Eye (tissue), 1 donor: ENCODE results near the gene UGT1A9.
"Not testable (repeated sequence)": the region's sequence is repeated elsewhere in the genome, so short reads cannot be mapped to it uniquely, and the experiment has no call there.

Experiments used
- DNase-seq: peaks from one replicate; pipeline ENCODE4 v3.0.0-alpha.2; 2015

The UGT1A9 gene

DNA sequence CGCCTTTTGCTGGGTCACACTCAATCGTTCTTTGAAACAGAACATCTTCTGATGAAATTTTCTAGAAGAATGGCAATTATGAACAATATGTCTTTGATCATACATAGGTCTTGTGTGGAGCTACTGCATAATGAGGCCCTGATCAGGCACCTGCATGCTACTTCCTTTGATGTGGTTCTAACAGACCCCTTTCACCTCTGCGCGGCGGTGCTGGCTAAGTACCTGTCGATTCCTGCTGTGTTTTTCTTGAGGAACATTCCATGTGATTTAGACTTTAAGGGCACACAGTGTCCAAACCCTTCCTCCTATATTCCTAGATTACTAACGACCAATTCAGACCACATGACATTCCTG lies 41.5 kb downstream of the UGT1A9 start:
- DNase-seq: no peak

DNA sequence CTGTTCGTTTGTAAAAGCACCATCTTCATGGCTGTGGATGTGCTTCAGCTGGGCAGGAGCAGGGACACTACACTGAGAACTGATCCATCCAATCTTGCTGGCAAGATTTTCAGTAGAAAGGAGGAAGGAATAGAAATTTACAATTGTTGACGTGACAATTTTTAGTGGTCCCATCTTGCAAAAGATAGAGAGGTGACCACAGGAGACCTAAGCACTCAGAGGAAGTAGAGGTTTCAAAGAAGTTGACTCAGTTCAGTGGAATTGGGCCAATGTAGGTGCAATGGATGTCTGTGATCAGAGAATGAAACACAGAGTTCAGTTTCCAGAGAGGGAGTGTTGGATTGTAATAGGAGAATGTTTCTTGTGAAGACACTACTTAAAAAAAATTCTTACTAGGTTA lies 42.4 kb downstream of the UGT1A9 start:
- no peak for DNase-seq

DNA sequence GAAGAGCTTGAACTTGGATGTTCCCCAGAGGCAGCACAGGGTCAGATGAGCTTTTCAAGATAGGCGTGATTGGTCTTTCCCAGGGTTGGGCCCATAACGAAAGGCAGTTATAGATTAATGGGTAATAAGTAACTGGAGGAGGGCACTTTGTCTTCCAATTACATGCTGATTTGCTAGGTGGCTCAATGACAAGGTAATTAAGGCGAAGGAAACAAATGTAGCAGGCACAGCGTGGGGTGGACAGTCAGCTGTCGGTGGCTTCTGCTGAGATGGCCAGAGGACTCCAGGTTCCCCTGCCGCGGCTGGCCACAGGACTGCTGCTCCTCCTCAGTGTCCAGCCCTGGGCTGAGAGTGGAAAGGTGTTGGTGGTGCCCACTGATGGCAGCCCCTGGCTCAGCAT lies 46.9 kb downstream of the UGT1A9 start, which contains the start of gene UGT1A4:
UGT1A4 (plus strand) TSS at position 185 of the 400 bp plus-strand sequence; CDS start at position 270, 85 bp downstream.
- no peak for DNase-seq

DNA sequence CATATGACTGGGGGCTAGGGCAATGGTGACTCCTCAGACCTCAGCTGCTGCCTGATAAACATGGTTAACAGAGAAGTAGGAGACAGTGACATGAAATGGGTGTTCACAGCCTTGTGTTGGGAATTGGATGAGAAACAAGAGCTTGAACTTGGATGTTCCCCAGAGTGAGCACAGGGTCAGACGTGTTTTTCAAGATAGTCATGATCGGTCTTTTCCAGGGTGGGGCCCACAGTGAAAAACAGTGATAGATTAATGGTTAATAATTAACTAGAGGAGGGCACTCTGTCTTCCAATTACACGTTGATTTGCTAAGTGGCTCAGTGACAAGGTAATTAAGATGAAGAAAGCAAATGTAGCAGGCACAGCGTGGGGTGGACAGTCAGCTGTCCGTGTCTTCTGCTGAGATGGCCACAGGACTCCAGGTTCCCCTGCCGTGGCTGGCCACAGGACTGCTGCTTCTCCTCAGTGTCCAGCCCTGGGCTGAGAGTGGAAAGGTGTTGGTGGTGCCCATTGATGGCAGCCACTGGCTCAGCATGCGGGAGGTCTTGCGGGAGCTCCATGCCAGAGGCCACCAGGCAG lies 57.1 kb downstream of the UGT1A9 start, which contains the start of gene UGT1A3:
UGT1A3 (plus strand) TSS at position 320 of the 579 bp plus-strand sequence; CDS start at position 405, 85 bp downstream.
- no peak for DNase-seq

DNA sequence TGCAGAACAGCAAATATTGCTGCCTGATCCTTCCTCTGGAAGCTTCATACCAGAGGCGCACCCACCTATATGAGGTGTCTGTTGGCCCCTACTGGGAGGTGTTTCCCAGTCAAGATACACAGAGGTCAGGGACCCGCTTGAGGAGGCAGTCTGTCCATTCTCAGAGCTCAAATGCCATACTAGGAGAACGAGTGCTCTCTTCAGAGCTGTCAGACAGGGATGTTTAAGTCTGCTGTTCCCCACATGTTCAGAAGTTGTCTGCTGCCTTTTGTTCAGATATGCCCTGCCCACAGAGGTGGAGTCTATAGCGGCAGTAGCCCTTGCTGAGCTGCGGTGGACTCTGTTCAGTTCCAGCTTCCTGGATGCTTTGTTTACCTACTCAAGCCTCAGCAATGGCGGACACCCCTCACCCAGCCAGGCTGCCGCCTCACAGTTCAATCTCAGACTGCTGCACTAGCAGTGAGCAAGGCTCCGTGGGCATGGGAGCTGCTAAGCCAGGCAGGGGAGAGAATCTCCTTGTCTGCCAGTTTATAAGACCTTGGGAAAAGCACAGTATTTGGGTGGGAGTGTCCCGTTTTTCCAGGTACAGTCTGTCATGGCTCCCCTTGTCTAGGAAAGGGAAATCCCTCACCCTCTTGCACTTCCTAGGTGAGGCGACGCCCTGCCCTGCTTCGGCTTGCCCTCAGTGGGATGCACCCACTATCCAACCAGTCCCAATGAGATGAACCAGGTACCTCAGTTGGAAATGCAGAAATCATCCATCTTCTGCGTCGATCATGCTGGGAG lies 65.4 kb downstream of the UGT1A9 start:
- DNase-seq: not testable (repeated sequence)

DNA sequence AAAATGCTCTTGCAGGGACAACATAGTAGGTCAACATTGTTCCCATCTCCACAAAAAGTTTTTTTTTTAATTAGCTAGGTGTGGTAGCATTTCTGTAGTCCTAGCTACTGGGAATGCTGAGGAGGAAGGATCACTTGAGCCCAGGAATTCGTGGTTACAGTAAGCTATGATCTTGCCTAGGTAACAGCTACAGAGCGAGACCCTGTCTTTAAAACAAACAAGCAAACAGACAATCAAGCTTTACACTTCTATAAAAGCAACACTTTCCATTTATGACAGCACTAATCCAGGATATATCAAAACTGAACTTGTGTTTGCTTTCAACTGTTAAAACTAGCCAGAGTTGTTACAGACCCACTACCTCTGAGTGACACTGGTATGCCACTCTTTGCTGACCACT lies 69.2 kb downstream of the UGT1A9 start:
- DNase-seq: no peak

DNA sequence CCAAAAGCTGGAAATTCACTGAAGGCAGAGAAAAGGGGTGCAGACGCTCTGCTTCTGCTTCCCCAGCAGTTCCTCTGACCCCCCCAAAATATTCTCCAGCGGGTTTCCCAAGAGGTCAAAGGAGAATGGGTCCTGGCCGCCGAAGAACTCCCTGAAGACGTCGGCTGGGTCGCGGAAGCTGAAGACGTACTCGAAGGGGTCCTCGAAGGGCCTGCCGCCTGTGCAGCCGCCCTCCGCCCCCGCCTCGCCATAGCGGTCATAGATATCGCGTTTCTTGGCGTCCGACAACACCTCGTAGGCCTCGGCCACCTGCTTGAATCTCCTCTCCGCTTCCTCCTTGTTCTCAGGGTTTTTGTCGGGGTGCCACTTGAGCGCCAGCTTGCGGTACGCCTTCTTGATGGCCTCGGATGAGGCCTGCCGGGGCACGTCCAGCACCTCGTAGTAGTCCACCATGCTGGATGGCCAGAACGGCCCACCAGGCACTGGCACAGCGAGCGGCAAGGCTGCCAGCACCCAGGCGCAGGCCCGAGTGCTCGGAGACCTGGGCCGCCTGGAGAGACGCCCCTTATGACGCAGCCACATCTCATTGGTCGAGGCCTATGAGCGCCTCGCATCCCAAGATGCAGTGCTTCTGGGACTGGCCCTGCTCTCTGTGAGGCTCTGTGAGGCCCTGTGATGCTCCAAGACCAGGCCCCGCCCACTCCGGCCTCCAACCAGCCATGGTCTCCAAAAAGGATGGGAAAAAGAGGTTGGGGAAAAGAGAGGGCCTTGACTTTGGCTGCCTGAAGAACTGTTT lies 72.0 kb downstream of the UGT1A9 start:
- DNase-seq: no peak

DNA sequence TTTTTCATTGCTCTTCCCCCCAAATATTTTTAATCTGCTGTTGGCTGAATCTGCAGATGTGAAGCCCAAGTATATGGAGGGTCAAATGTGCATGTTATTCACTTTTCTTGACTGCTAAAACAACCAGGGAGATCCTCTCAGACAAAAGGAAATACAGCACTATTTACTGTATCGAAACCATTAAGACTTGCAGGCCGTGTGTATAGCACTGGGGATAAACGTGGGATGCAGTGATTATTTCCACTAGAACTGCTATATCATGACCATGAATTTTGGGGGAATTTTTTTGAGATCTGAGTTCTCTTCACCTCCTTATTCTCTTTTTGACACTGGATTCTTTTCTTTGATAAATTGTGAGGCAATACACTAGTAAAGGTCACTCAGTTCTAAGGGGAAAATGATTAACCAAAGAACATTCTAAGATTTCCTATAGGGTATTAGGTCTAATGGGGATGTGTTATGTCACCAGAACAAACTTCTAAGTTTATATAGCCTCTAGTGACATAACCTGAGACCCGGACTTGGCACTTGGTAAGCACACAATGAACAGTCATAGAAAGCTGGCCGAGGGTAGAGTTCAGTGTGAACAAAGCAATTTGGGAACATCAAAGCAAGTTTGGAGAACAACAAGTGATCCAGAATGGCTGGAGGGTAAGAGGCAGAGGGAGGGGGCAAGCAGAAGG lies 73.5 kb downstream of the UGT1A9 start:
- DNase-seq: no peak

DNA sequence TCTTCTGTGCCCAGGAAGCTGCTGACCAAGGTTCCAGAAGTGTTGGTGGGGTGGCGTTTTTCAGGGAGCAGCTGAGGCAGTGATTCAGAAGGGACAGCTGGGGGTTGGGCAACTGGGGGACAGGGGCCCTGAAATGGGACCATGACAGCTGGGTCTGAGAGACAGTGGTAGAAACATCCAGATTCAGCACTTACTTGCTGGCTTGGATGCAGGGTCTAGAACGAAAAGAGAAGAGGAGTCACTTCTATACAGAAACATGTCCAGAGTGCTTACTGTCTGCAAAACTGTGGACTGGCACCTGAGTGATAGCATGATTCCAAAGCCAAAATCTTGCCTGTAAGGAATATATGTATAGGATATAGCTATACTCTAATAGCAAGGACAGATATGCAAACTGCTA lies 74.1 kb downstream of the UGT1A9 start:
- DNase-seq: not testable (repeated sequence)

DNA sequence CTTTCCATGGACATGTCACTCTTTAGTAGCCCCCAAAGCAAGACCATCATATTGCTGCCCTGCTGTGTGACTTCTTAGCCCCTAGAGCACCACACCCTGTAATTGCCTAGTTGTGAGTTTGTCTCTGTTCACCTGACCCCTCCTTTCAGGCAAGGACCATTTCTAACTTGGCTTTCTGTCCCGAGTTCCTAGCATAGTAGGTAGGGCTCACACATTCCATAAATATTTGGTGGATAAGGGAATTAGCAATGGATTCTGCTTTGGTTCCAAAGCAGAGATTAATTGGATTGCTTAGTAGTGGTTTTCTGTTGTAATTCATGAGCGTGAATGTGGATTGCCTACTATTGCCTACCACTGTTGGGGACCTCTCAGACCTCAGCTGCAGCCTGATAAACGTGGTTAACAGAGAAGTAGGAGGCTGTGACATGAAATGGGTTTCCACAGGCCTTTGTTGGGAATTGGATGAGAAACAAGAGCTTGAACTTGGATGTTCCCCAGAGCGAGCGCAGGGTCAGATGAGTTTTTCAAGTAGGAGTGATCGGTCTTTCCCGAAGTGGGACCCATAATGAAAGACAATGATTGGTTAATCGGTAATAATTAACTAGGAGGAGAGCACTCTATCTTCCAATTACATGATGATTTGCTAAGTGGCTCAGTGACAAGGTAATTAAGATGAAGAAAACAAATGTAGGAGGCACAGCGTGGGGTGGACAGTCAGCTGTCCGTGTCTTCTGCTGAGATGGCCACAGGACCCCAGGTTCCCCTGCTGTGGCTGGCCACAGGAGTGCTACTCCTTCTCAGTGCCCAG lies 75.0 kb downstream of the UGT1A9 start:
- DNase-seq: no peak

DNA sequence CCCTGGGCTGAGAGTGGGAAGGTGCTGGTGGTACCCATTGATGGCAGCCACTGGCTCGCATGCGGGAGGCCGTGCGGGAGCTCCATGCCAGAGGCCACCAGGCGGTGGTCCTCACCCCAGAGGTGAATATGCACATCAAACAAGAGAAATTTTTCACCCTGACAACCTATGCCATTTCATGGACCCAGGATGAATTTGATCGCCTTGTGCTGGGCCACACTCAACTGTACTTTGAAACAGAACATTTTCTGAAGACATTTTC lies 75.5 kb downstream of the UGT1A9 start:
- DNase-seq: no peak

DNA sequence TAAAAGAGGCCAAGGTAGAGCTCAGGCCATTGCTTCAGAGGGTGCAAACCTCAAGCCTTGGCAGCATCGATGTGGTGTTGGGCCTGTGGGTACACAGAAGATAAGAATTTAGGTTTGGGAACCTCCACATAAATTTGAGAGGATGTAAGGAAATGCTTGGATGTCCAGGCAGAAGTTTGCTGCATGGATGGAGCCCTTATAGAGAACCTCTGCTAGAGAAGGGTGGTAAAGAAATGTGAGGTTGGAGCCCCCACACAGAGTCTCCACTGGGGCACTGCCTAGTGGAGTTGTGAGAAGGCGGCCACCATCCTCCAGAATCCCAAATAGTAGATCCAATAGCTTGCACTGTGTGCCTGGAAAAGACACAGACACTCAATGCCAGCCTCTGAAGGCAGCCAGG lies 79.0 kb downstream of the UGT1A9 start:
- DNase-seq: not testable (repeated sequence)

DNA sequence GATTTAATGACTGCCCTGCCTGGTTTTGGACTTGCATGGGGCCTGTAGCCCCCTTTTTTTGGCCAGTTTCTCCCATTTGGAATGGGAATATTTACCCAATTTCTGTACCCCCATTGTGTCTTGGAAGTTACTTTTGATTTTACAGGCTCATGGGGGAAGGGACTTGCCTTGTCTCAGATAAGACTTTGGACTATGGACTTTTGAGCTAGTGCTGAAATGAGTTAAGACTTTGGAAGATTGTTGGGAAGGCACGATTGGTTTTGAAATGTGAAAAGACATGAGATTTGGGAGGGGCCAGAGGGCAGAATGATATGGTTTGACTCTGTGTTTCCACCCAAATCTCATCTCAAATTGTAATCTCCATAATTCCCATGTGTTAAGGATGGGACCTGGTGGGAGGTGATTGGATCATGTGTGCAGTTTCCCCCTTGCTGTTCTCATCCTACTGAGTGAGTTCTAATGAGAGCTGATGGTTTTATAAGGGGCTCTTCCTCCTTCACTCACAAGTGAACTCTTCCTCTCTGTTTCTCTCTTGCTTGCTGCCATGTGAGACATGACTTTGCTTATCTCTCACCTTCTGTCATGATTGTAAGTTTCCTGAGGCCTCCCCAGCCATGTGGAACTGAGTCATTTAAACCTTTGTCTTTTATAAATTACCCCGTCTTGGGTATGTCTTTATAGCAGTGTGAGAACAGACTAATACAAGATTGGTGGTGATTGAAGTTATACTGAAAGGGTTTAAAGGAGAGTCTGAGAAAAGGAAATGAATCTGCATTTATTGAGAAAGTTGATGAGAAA lies 79.7 kb downstream of the UGT1A9 start:
- not testable (repeated sequence) for DNase-seq

DNA sequence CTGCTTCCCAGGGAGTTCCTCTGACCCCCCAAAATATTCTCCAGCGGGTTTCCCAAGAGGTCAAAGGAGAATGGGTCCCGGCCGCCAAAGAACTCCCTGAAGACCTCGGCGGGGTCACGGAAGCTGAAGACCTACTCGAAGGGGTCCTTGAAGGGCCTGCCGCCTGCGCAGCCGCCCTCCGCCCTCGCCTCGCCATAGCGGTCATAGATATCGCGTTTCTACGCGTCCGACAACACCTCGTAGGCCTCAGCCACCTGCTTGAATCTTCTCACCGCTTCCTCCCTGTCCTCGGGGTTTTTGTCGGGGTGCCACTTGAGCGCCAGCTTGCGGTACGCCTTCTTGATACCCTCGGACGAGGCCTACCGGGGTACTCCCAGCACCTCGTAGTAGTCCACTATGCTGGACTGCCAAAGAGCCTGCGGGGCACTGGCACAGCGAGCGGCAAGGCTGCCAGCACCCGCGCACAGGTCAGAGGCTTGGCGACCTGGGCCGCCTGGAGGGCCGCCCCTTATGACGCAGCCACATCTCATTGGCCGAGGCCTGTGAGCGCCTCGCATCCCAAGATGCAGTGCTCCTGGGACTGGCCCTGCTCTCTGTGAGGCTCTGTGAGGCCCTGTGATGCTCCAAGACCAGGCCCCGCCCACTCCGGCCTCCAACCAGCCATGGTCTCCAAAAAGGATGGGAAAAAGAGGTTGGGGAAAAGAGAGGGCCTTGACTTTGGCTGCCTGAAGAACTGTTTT lies 83.3 kb downstream of the UGT1A9 start:
- no peak for DNase-seq

DNA sequence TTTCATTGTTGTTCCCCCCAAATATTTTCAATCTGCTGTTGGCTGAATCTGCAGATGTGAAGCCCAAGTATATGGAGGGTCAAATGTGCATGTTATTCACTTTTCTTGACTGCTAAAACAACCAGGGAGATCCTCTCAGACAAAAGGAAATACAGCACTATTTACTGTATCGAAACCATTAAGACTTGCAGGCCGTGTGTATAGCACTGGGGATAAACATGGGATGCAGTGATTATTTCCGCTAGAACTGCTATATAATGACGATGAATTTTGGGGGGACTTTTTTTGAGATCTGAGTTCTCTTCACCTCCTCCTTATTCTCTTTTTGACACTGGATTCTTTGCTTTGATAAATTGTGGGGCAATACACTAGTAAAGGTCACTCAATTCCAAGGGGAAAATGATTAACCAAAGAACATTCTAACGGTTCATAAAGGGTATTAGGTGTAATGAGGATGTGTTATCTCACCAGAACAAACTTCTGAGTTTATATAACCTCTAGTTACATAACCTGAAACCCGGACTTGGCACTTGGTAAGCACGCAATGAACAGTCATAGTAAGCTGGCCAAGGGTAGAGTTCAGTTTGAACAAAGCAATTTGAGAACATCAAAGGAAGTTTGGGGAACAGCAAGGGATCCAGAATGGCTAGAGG lies 84.9 kb downstream of the UGT1A9 start:
- DNase-seq: no peak

DNA sequence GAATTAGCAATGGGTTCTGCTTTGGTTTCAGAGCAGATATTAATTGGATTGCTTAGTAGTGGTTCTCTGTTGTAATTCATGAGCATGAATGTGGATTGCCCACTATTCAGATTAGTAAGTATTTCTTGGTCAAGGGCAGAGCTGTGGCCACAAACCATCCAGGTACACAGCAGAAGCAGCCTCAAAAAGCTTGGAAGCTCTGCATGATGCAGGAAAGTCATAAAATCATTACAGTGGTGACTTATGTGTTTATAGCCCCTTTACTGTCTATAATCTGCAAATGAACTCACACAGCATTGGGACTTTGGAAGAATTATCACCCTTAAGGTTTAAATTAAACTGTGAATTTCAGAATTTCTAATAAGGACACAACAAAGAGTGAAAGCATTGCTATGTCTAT lies 86.4 kb downstream of the UGT1A9 start:
- no peak for DNase-seq

DNA sequence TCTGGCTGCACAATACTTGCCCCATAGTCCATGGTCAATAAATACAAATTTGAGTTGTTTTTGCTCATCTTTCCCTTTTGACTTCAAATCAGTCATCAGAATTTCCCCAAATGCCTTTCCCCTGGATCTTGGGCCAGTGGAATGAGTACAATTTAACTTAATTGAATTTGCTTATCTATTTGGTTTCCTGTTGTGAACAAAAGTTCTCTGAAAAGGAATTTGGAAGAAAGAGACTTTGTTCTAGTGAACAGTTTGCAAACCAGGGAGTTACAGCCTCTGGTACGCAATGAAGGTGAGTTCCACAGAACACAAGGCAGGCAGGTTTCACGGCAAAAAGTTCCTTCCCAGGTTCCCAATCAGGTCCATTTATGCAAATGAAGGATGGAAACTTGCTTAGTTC lies 87.2 kb downstream of the UGT1A9 start:
- no peak for DNase-seq

DNA sequence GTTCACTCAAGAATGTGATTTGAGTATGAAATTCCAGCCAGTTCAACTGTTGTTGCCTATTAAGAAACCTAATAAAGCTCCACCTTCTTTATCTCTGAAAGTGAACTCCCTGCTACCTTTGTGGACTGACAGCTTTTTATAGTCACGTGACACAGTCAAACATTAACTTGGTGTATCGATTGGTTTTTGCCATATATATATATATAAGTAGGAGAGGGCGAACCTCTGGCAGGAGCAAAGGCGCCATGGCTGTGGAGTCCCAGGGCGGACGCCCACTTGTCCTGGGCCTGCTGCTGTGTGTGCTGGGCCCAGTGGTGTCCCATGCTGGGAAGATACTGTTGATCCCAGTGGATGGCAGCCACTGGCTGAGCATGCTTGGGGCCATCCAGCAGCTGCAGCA lies 88.3 kb downstream of the UGT1A9 start, which contains the start of gene UGT1A1:
UGT1A1 (plus strand) TSS at position 228 of the 400 bp plus-strand sequence; CDS start at position 246, 18 bp downstream.
- no peak for DNase-seq

DNA sequence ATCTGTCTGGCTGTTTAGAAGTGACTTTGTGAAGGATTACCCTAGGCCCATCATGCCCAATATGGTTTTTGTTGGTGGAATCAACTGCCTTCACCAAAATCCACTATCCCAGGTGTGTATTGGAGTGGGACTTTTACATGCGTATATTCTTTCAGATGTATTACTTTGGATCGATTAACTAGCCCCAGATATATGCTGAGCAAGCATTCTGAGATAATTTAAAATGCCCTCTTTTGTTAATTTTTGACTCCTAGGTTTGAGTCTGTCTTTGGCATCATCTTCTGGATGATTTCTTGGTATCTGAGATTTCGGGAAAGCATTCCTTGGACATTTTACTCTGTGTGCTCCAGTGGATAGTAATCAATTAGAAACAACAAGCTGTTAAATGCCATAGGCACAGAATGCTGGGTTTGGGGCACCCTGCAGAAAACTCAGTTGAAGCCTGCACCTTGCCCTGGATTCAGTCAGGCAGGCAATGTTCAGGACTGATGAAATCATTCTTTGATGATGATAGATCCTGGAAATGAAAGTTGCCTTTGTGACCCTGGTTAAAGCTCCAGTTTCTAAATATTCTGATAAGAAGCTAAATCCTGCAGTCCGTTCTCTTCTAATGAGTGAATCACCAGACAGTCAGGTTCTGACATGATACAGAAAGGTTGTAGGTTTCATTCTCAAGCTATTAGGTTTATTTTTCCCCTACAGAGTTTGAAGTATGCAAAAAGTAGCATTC lies 89.5 kb downstream of the UGT1A9 start:
- no peak for DNase-seq

DNA sequence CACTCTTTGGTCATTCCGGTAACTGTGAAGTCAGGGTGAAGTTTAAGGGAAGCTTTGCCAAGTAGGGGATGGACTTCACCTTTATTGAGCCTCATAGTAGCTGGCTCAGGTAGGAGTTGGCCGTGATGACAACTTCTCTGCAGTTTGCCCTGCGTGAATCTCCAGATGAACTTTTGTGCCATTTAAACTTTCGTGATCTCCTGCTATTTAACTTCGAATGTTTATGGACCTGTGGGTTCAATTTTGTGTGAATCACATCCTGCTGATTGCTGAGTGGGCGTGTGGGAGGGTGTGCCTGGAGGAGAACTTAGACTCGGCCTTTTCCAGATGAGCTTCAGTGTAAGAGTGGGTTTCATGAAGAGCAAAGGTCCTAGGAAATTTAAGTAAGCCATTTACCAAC lies 92.6 kb downstream of the UGT1A9 start:
- DNase-seq: no peak
